HG02981 (cell line): ENCODE results near the gene PKNOX2.

ENCODE experiments used
- ATAC-seq: cut with Tn5 transposase; IDR thresholded peaks from one replicate; pipeline ENCODE4 v1.9.1; 2021; ENCODE audit warnings: mild to moderate bottlenecking, moderate library complexity; ENCODE audit not compliant: unreplicated experiment

PKNOX2 gene

GRCh38 chr11:125171974-125172373, 7.4 kb downstream of the PKNOX2 start:
- ATAC-seq = no peak

DNA sequence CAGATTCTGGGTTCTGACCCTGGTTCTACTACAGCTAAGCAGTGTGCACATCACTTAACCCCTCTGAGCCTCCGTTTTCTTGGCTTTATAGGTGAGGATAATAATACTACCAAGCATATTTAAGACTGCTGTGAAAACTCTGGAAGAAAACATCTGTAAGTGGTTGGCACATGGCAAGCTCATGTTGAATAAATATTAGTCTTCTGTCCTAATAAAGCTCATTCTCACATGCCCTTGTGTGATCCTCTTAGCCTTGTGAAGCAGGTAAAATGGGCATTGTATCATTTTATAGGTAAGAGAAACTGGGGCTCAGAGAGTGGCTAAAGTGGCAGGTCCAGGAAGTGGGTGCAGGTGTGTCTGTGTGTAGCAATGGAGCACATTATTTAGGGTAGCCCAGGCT, 8.5 kb downstream of the PKNOX2 start:
- no peak for ATAC-seq

GRCh38 chr11:125173556-125173955, 9.0 kb downstream of the PKNOX2 start:
- ATAC-seq = no peak

DNA sequence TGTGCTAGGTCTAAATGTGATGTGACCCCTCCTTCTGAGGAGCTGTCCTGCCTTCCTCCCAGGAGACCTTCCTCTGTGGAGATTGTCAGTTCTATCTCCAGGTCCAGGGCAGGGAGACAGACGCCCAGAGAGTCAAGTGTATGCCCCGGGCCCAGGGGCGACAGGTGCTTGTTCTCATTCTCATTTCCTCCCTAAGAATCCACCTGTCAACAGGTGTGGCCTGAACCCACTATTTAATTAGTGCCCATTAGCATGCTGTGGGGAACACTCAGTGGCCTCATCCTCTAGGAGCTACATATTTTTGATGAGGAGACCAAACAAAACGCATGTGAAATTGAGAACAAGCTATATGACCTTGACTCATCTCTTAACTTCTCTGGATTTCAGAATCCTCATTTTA, 9.5 kb downstream of the PKNOX2 start:
- ATAC-seq = no peak

DNA sequence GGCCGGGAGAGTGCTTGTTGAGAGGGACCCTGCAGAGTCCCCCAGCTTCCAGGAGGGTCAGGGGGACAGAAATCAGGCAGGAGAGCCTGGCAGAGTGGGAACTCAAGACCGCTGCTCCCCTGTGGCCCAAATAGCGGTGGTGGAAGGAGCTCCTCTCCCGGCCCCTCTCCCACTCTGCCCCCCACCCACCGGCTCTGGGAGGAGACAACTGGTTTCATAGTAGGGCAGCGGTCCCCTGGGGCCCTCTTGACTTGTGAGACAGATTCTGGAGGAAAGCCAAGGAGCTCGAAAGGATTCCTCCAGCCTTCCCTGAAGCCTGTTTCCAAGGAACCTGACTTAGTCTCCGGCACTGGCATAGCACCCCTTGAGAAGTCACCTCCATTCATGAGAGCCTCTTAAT, 10.1 kb downstream of the PKNOX2 start:
- no peak for ATAC-seq

GRCh38 chr11:125175166-125175565, 10.6 kb downstream of the PKNOX2 start:
- ATAC-seq = no peak

DNA sequence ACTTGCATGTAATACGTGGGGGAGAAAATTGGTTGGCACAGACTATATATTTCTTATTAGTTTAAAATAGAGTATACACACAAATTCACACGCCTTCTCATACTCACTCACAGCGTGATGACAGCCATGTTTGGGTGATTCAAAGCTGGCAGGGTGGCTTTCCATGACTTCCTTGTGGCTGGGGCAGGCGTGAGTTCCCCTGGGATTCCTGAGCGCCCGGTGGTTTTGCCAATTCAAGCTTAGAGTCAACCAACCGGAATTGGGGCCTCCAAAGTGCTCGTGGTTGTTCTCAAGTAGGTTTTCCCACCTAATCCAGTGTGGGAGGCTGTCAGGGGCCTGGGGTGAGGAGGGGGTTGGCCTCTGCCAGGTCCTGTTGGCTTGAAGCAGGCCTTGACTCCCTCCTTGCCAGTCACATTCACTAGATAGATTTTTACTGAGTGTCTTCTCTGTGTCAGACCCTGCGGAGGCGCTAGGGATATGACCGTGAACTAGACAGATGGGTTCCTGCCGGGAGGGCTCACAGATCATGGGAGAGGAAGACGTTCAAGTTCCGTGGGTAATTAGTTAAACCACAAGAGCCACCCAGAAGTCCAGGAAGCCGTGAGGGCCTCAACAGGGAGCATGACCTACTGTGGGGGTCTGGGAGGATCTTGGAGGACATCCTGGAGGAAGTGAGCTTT, 11.5 kb downstream of the PKNOX2 start:
- no peak for ATAC-seq

DNA sequence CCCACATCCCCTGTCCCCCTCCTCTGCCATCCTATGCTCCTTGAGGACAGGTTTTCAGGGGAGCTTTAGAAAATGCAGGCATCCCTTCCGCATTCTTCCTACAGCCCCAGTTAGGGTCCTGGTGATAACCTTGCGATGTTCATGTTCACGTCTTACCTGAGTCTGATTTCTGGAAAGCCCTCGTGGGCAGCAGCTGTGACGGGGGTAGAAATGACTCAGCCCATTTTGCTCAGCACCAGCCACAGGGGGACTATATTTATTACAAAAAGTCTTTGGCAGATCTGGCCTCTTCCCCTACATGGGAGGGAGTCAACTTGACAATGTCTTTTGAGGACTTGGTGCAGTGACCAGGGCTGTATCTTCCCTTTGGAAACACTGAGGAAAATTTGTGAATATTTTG, 12.3 kb downstream of the PKNOX2 start:
- peak; percentile 36 for ATAC-seq

DNA sequence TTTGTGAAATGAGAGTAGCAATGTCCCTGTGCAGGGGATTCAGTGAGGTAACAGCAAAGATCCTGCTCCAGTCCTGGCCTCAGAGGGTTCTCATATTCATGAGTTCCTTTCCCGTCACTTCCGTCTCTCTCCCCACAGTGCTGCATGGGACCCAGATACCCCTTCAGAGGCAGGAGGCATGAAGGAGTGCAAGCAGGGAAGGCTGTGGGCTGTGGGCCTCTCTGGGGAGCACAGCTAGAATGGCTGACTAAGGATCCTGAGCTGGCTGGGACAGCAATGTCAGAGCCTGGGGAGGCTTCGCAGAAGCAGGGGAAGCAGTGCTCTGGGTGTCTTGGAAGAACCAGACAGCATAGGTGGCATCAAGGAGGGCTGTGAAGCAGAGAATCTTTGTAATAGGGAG, 13.0 kb downstream of the PKNOX2 start:
- ATAC-seq = no peak

DNA sequence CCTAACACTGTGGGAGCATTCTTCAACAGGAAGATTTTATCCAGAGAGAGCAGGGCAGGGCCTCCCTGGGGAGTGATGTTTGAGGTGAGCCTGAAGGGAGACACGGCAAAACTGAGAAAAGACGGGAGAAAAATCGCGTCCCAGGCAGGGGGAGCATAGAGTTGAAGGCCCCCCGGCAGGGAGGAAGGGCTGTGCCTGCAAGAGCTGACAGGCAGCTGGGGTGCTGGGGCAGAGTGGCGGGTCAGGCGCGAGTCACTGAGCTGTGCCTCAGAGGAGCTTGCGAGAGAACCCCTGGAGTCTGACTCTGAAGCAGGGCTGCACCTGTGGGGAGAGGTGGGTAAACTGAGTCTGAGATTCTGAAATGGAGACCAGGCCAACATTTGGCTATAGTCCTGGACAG, 14.8 kb downstream of the PKNOX2 start:
- ATAC-seq = no peak

DNA sequence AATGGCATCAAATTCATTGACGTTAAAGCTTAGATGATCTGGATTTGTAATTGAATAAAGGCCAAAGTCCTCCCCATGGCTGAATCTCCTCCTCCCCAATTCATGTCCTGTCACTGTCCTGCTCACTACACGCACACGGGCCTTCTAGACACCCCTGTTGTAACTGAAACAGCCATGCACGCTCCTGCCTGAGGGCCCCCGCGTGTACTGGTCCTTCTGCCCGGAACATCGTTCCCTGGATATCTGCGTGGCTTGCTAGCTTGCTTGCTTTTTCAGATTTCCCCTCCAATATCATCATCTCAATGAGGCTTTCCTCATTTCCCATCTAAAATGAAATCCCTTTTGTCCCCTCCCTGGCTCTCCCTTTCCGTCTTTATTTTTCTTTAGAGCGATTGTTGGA, 15.3 kb downstream of the PKNOX2 start:
- no peak for ATAC-seq

DNA sequence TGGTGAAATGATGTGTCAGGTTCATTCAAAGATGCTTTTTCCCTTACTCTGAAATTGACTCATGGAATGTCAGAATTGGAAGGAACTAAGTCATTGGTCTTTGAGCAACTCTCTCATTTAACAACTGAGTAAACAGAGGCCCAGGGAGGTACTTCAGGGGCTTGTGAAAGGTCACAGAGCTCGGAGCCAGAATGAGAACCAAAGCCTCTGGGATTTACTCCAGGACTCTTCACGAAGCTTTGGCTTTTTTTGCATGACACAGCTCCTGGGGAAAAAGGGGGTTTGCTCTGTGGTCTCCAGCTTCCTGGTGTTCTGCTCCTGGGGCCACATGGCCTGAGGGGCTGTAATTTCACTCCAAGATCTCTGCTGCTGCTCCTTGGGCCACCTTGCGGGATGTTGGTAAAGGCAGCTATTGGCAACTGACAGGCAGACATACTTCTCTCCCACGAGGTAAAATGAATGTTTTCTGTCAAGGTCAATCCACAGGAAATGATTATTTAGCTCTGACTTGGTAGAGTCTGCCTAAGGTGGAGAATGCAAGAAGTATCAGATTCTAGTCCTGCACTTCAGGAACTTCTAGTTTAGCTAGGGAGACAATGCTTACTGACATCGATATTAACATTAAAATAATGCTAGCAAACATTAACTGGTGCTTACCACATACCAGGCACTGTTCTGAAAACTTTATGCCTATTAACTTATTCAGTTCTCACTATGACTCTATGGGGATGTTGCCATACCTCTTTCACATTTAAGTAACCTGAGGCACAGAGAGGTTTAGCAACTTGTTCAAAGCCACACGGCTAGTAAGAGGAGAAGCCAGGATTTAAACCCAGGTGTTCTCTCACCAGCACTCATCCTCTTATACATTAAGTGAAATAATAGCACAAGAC, 16.1 kb downstream of the PKNOX2 start:
- peak; percentile 88 for ATAC-seq

GRCh38 chr11:125182573-125182972, 18.0 kb downstream of the PKNOX2 start:
- ATAC-seq = no peak

- no peak for ATAC-seq
Measured at GRCh38 chr11:125183641-125184040, 19.1 kb downstream of the PKNOX2 start.

DNA sequence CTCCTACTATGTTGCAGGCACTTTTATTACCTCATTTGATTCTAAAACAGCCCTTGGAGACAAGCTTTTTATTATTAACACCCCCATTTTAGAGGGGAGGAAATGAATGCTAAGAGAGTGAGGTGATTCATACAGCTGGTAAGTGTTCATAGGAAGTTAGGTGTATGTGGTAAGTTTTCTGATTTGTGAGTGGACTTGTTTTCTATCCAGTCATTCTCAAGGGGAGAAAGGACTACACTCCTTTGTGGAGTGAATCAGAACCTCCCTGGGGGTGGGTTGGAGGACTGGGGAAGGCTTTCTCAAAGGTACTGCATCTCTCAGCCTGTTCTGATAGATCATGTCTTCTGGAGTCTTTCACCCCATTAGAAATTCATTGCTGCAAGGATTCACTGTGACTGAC, 23.5 kb downstream of the PKNOX2 start:
- no peak for ATAC-seq

GRCh38 chr11:125190566-125190965, 26.0 kb downstream of the PKNOX2 start:
- ATAC-seq = no peak

DNA sequence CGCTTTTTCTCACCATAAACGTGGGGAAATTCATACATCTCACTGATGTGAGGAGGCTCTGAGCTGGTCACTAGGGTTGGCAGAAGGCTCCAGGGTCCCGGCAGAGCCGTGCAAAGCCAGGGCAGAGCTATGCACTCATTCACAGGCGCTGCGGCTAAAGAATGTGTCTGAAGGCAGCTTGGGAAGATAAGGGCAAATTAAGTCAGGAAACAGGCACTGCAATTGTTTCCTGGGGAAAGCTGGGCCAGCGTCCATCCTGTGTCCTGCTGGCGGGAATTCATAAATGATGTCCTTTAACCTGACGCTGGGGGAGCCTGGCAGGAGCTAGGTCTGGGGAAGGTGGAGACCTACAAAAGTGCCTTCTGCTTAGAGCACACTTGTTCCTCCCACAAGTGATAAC, 27.6 kb downstream of the PKNOX2 start:
- ATAC-seq = no peak

DNA sequence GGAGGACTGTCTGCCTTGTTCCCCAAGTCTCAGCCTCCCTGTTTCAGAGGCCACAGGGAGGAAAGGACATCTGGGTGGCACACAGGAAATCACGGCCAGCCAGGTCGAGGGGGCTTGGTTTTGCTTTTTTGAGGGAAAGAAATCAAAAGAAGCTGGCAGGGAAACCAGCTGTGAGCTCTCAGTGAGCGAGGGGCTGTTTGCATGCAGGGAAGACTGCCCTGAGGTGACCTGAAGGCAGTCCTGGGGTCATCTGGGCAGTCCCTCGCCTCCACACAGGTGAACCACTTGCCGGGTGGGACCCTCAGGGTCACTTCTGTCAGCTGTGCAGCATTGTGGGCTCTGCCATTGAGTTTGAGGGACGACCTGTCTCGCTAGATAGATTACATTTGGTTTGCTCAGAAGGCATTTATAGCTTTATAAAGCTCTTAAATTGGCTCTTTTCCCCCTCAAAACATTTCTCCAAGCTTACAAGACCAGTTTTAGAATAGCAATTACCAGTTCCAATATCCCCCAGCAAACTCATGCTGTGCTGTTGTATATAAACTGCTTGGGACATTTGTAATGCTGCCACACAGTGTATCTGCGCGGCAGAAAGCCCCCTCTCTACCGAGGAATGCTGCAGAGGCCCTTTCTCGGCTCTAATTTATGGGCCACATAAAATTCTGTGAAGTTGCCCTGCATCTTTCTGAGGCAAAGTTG, 28.3 kb downstream of the PKNOX2 start:
- ATAC-seq = no peak

DNA sequence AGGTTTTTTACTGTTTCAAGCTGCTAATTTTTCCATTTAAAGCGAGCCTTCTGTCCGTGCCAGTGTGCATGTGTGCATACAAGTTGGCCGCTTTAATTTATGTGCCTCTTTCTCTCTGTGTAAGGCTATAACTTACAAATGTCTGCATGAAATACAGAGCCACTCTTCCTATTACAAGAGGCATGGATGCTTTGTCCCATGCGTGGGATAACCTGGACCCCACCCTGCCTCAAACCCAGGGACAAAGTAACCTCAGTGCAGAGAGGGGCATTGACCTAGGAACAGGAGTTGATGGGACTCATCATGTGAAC, 28.8 kb downstream of the PKNOX2 start:
- ATAC-seq = no peak

GRCh38 chr11:125193841-125194240, 29.3 kb downstream of the PKNOX2 start:
- no peak for ATAC-seq

DNA sequence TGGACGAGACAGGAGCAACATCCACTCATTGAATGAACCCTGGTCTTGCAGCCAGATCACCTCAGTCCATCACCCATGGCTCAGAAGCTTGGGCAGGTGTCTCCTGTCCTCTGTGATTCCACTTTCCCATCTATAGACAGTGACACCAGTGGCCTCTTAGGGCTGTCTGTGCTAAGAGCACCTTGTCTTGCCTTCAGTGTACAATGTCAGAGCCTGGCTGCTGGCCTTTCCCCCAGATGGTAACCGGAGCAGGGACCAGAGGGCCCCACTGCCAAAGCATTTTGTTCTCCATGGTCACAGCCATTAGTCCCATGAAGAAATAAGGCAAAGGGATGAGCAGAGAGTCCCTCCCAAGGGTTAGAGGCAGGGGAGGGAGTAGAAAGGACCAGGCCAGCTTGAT, 35.4 kb downstream of the PKNOX2 start:
- no peak for ATAC-seq

DNA sequence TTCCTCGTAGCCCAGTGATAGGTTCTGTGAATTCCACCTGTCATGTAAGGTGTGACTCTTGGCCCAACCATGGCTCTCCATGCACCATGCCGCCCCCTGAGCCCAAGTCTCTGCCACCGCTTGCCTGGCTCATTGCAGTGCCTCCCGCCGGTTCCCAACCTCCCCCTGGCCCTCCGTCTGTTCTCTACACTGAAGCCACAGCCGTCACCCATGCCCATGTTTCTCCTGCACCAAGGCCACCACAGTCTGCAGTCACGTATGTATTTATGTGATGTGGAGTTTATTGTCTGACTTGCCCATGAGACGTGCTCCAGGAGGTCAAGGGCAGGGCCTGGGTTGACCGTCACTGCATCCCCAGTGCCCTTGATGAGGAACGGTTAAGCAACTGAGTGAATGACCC, 35.9 kb downstream of the PKNOX2 start:
- no peak for ATAC-seq
